ENCODE results near the gene PGRMC2. TPM values are rescaled to one million over a fixed set of nuclear protein-coding genes. Genes with fewer than 3 reads are reported as not detected.

PGRMC2 gene
- total and polyA plus RNA-seq, 2 donors (not counting 1 experiment from before 2014, with no cell fraction given): 30.4 to 95.6 TPM

DNA sequence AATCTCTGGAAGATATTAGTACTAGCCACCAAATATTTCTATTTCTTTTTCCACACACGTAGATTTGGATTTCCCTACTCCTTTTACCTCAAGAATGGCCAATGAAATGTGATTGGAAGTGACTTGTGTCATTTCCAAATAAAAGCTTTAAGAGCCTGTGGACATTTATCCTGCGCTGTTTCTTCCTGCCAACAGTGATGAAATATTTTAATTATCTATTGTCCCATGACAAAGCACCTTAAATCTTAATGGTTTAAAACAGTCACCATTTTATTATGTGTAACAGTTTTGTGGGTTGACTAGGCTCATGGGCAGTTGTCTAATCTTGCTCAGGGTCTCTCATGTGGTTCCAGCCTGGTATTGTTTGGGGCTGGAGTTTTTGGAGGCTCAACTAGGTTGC lies 3.5 kb upstream of the PGRMC2 start:
- no peaks in the 10 kb centered on the region for H4K20me1 ChIP-seq (ENCODE audit: control insufficient read depth, extremely low read depth, insufficient read depth, low read length)
- no peak overlapping the region for H3K27ac ChIP-seq (ENCODE audit: insufficient read depth, low read length)
- H3K4me3 ChIP-seq (replicated peaks in 1 of 4; ENCODE audit: control extremely low read depth in 1 of 4, insufficient read depth in 1 of 4, low read depth in 3 of 4, low read length in 4 of 4): no peak overlapping the region
- no peak for DNase-seq (ENCODE audit: low read depth in 2 of 2)
- no peak overlapping the region for H3K9ac ChIP-seq (ENCODE audit: insufficient read depth, low read length)
- peaks cover 2% of the 10 kb centered on the region for H3K4me1 ChIP-seq (ENCODE audit: control insufficient read depth, extremely low read depth, insufficient read depth, low read length)
- H3K9me3 ChIP-seq (ENCODE audit: control insufficient read depth, insufficient read depth, low read depth, low read length): no peaks in the 10 kb centered on the region
- no peak for TF ChIP-seq EZH2 (IDR thresholded peaks at IDR 0.05; ENCODE audit: low read length, missing control alignments)
- TF ChIP-seq, protein P1, sequence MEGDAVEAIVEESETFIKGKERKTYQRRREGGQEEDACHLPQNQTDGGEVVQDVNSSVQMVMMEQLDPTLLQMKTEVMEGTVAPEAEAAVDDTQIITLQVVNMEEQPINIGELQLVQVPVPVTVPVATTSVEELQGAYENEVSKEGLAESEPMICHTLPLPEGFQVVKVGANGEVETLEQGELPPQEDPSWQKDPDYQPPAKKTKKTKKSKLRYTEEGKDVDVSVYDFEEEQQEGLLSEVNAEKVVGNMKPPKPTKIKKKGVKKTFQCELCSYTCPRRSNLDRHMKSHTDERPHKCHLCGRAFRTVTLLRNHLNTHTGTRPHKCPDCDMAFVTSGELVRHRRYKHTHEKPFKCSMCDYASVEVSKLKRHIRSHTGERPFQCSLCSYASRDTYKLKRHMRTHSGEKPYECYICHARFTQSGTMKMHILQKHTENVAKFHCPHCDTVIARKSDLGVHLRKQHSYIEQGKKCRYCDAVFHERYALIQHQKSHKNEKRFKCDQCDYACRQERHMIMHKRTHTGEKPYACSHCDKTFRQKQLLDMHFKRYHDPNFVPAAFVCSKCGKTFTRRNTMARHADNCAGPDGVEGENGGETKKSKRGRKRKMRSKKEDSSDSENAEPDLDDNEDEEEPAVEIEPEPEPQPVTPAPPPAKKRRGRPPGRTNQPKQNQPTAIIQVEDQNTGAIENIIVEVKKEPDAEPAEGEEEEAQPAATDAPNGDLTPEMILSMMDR (conservative IDR thresholded peaks at IDR 0.05 in 1 of 2, IDR thresholded peaks at IDR 0.05 in 1 of 2; ENCODE audit: low read depth in 1 of 2, low read length in 2 of 2): no peak
- H2AFZ ChIP-seq (ENCODE audit: low read length): no peak overlapping the region
- H3K79me2 ChIP-seq (ENCODE audit: control insufficient read depth, insufficient read depth, low read length): peaks cover 15% of the 10 kb centered on the region
- no peaks in the 10 kb centered on the region for H3K36me3 ChIP-seq (ENCODE audit: control insufficient read depth, insufficient read depth, low read length)
- H3K4me2 ChIP-seq (ENCODE audit: extremely low read depth, insufficient read depth, low read length): no peak overlapping the region
- H3K27me3 ChIP-seq (ENCODE audit: control insufficient read depth, insufficient read depth, low read length): no peaks in the 10 kb centered on the region

DNA sequence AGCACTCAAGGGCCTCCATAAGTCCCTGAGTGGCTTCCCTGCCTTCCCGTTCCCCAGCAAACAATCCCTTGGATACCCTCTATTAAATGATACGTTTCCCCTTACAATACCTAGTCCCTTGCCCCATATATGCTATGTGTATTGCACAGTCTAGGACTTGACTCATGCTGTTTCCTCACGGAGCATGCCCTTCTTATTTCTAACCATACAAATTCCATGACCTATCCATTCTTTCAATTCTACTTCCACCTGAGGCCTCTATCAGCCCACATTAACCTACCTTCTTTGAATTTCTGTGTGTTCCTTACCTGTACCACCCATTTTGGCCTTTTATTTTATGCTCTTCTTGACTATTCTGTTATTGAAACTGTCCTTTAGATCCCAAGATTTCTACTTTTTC lies 2.9 kb upstream of the PGRMC2 start:
- H3K4me1 ChIP-seq (ENCODE audit: control insufficient read depth, extremely low read depth, insufficient read depth, low read length): peaks cover 2% of the 10 kb centered on the region
- H3K9ac ChIP-seq (ENCODE audit: insufficient read depth, low read length): no peak overlapping the region
- H3K27me3 ChIP-seq (ENCODE audit: control insufficient read depth, insufficient read depth, low read length): no peaks in the 10 kb centered on the region
- H3K27ac ChIP-seq (ENCODE audit: insufficient read depth, low read length): no peak overlapping the region
- no peak overlapping the region for H3K4me2 ChIP-seq (ENCODE audit: extremely low read depth, insufficient read depth, low read length)
- peaks cover 20% of the 10 kb centered on the region for H3K79me2 ChIP-seq (ENCODE audit: control insufficient read depth, insufficient read depth, low read length)
- H3K36me3 ChIP-seq (ENCODE audit: control insufficient read depth, insufficient read depth, low read length): no peaks in the 10 kb centered on the region
- H2AFZ ChIP-seq (ENCODE audit: low read length): no peak overlapping the region
- no peak for DNase-seq (ENCODE audit: low read depth in 2 of 2)
- TF ChIP-seq, protein P1 (conservative IDR thresholded peaks at IDR 0.05 in 1 of 2, IDR thresholded peaks at IDR 0.05 in 1 of 2; ENCODE audit: low read depth in 1 of 2, low read length in 2 of 2): no peak
- no peak overlapping the region for H3K4me3 ChIP-seq (replicated peaks in 1 of 4; ENCODE audit: control extremely low read depth in 1 of 4, insufficient read depth in 1 of 4, low read depth in 3 of 4, low read length in 4 of 4)
- H3K9me3 ChIP-seq (ENCODE audit: control insufficient read depth, insufficient read depth, low read depth, low read length): no peaks in the 10 kb centered on the region
- no peaks in the 10 kb centered on the region for H4K20me1 ChIP-seq (ENCODE audit: control insufficient read depth, extremely low read depth, insufficient read depth, low read length)

DNA sequence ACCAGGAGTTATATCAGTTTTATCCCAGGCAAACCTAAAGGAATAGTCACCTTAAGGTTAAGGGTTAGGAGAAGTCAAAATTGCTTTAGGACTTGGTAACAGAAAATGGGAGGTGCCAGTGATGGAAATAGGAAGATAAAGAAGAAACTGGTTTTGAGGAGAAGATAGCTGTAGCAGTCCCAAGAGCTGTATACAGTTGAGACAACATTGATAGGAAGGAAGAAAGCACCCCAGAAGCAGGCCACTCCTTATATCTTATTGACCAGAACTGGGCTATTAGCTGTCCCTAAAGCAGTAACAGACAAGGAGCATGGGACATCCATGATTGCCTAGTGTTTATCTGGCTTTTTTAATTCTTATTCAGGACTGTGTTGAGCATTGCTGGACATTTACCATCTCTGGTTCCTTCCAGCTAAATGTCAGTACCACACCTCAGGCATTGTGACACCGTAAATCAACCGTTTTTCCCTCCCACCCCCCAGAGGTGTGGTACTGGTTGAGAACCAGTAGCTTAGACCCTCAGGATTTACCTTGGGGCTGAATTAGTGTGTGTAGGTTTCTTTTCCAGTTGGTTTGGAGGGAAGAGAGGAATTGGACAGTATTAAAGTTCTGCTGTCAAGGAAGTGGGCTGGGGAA lies 2.0 kb upstream of the PGRMC2 start:
- Histone ChIP-seq H3K27ac (ENCODE audit: insufficient read depth, low read length) (no peak overlapping the region), H3K4me1 (ENCODE audit: control insufficient read depth, extremely low read depth, insufficient read depth, low read length) (peaks cover 2% of the 10 kb centered on the region), H3K9me3 (ENCODE audit: control insufficient read depth, insufficient read depth, low read depth, low read length) (no peaks in the 10 kb centered on the region), H2AFZ (ENCODE audit: low read length) (no peak overlapping the region), H3K4me3 (replicated peaks in 1 of 4; ENCODE audit: control extremely low read depth in 1 of 4, insufficient read depth in 1 of 4, low read depth in 3 of 4, low read length in 4 of 4) (no peak overlapping the region), H3K4me2 (ENCODE audit: extremely low read depth, insufficient read depth, low read length) (no peak overlapping the region), H3K27me3 (ENCODE audit: control insufficient read depth, insufficient read depth, low read length) (no peaks in the 10 kb centered on the region), H3K79me2 (ENCODE audit: control insufficient read depth, insufficient read depth, low read length) (peaks cover 29% of the 10 kb centered on the region), H4K20me1 (ENCODE audit: control insufficient read depth, extremely low read depth, insufficient read depth, low read length) (no peaks in the 10 kb centered on the region), H3K9ac (ENCODE audit: insufficient read depth, low read length) (no peak overlapping the region), H3K36me3 (ENCODE audit: control insufficient read depth, insufficient read depth, low read length) (no peaks in the 10 kb centered on the region)
- TF ChIP-seq, protein P1 (conservative IDR thresholded peaks at IDR 0.05 in 1 of 2, IDR thresholded peaks at IDR 0.05 in 1 of 2; ENCODE audit: low read depth in 1 of 2, low read length in 2 of 2): no peak
- TF ChIP-seq EZH2 (IDR thresholded peaks at IDR 0.05; ENCODE audit: low read length, missing control alignments): no peak
- DNase-seq (ENCODE audit: low read depth in 2 of 2): no peak
